Endothelial cell of umbilical vein (primary cell): ENCODE data around the gene HRH2. TPM values are rescaled to one million over a fixed set of nuclear protein-coding genes. Genes with fewer than 3 reads are reported as not detected.

Source experiments
- BruUV-seq: library from RNA; stranded (reverse); fragments of 400-500 nt; replicated peaks from 2 replicates; lab custom pipeline; 2021; lab: Mats Ljungman, UMichigan
- CTCF ChIA-PET: fragments of 300-600, 350-600 bp; sonication (Branson Sonifier 250); formaldehyde crosslinking; loops from one replicate; lab custom pipeline; 2021; ENCODE audit warnings: antibody characterized with exemption, inconsistent platforms; lab: Charles Lee
- POLR2A ChIA-PET: fragments of 300-600, 350-600 bp; sonication (Branson Sonifier 250); formaldehyde crosslinking; loops from one replicate; lab custom pipeline; 2021; ENCODE audit warnings: antibody characterized with exemption, inconsistent platforms; lab: Charles Lee
- DNase-seq: peaks from one replicate; pipeline ENCODE4 v3.0.0-alpha.2; 2011; ENCODE audit warnings: low read depth, low spot score
- FAIRE-seq: peaks from 2 replicates; lab custom pipeline; 2011; peaks lifted over from hg19 to GRCh38; lab: Jason Lieb, UNC
- H2AFZ ChIP-seq: 2 replicates; pipeline ENCODE4 v1.6.0; 2012; ENCODE audit warnings: low read depth, low read length, control low read depth, inconsistent platforms
- H3K27ac ChIP-seq: 2 replicates; pipeline ENCODE4 v1.5.1; 2011; ENCODE audit warnings: low read depth, mild to moderate bottlenecking, control low read depth, low read length, moderate library complexity; ENCODE audit not compliant: insufficient read depth
- H3K27me3 ChIP-seq, 2 experiments: 2 replicates each; pipeline versions ENCODE4 v1.6.0 to v1.6.1; 2011; ENCODE audit warnings: low read length in 2 of 2, mixed read lengths in 1 of 2; ENCODE audit not compliant: control insufficient read depth in 2 of 2, insufficient read depth in 2 of 2
- H3K36me3 ChIP-seq, 2 experiments: 2 replicates in 1 of 2; 3 replicates in 1 of 2; pipeline ENCODE4 v1.5.1; 2011; ENCODE audit warnings: low read length in 2 of 2, mild to moderate bottlenecking in 1 of 2, moderate library complexity in 1 of 2; ENCODE audit not compliant: control insufficient read depth in 2 of 2, insufficient read depth in 2 of 2; ENCODE audit errors: extremely low read depth in 1 of 2
- H3K4me1 ChIP-seq: 3 replicates; pipeline ENCODE4 v1.5.1; 2011; ENCODE audit warnings: mild to moderate bottlenecking, low read length; ENCODE audit not compliant: control insufficient read depth, insufficient read depth; ENCODE audit errors: extremely low read depth
- H3K4me2 ChIP-seq: 2 replicates; pipeline ENCODE4 v1.6.1; 2011; ENCODE audit warnings: low read length, control low read depth, mixed read lengths; ENCODE audit not compliant: insufficient read depth
- H3K4me3 ChIP-seq, 3 experiments: fragments of 200-600 bp in 1 of 3; sonication (generic), shearing (Covaris generic) in 1 of 3; replicated peaks in 1 of 3; 2 replicates each; pipeline ENCODE4 v1.5.1; 2011 to 2016; ENCODE audit warnings: control low read depth in 3 of 3, low read length in 3 of 3, mild to moderate bottlenecking in 2 of 3, inconsistent platforms in 1 of 3, low read depth in 1 of 3, moderate library complexity in 1 of 3; ENCODE audit not compliant: insufficient read depth in 1 of 3
- H3K79me2 ChIP-seq: 2 replicates; pipeline ENCODE4 v1.6.0; 2012; ENCODE audit warnings: low read length, inconsistent platforms; ENCODE audit not compliant: control insufficient read depth, insufficient read depth
- H3K9ac ChIP-seq: replicated peaks from 2 replicates; pipeline ENCODE3; 2011; ENCODE audit warnings: low read length, control low read depth; ENCODE audit not compliant: insufficient read depth; ENCODE audit errors: extremely low read depth
- H3K9me1 ChIP-seq: replicated peaks from 3 replicates; pipeline ENCODE4 v1.6.0; 2011; ENCODE audit warnings: mild to moderate bottlenecking, low read length; ENCODE audit not compliant: control insufficient read depth, insufficient read depth; ENCODE audit errors: extremely low read depth
- H3K9me3 ChIP-seq: replicated peaks from 2 replicates; pipeline ENCODE4 v1.5.1; 2012; ENCODE audit warnings: low read length, inconsistent platforms; ENCODE audit not compliant: control insufficient read depth, insufficient read depth
- H4K20me1 ChIP-seq: replicated peaks from 2 replicates; pipeline ENCODE3; 2011; ENCODE audit warnings: mild to moderate bottlenecking, low read length; ENCODE audit not compliant: control insufficient read depth, insufficient read depth; ENCODE audit errors: extremely low read depth
- EZH2 ChIP-seq: IDR thresholded peaks from 2 replicates; pipeline ENCODE4 v1.6.1; 2012; ENCODE audit warnings: borderline replicate concordance, low read depth, mild to moderate bottlenecking, moderate library complexity, low read length, inconsistent platforms; ENCODE audit not compliant: severe bottlenecking
- FOS ChIP-seq: IDR thresholded peaks from 2 replicates; pipeline ENCODE4 v1.6.1; 2011; ENCODE audit warnings: mild to moderate bottlenecking, low read length, moderate library complexity, borderline replicate concordance; ENCODE audit not compliant: insufficient read depth
- GATA2 ChIP-seq: IDR thresholded peaks from 2 replicates; pipeline ENCODE4 v1.7.0; 2011; ENCODE audit warnings: low read depth, mild to moderate bottlenecking, moderate library complexity, mixed read lengths, low read length; ENCODE audit not compliant: insufficient read length, insufficient read depth
- JUN ChIP-seq: IDR thresholded peaks from 2 replicates; pipeline ENCODE4 v1.6.1; 2011; ENCODE audit warnings: borderline replicate concordance, low read depth; ENCODE audit not compliant: insufficient read length, insufficient read depth
- MYC ChIP-seq: IDR thresholded peaks from one replicate; pipeline ENCODE4 v1.6.1; 2011; ENCODE audit warnings: mild to moderate bottlenecking, low read depth, low read length
- POLR2A ChIP-seq: IDR thresholded peaks from 2 replicates; pipeline ENCODE4 v1.6.1; 2012; ENCODE audit warnings: low read depth, mild to moderate bottlenecking, control low read depth, low read length
- POLR2AphosphoS5 ChIP-seq: IDR thresholded peaks from 2 replicates; pipeline ENCODE4 v1.6.1; 2012; ENCODE audit warnings: low read depth, mild to moderate bottlenecking, control low read depth, low read length, moderate library complexity; ENCODE audit not compliant: insufficient read depth
- dilution Hi-C: fragments of 300-500 bp; cut with MboI; formaldehyde crosslinking; loops from one replicate; pipeline ENCODE4 v1.15.0; 2019; ENCODE audit warnings: low sequenced_read_pairs; ENCODE audit not compliant: extremely low pct_ligation_motif_present
- intact Hi-C: fragments of 100-400 bp; cut with micrococcal nuclease; formaldehyde crosslinking; loops from one replicate; pipeline ENCODE4 v1.10.0; 2022
- polyA plus RNA-seq, 4 experiments: library from polyadenylated mRNA; depleted of rRNA in 3 of 4; stranded (reverse) in 3 of 4; unstranded in 1 of 4; fragments of >200 nt; gene quantifications; 2 replicates each; pipeline versions ENCODE4 v1.2.1 to v1.2.3, GENCODE V29; 2011 to 2012; ENCODE audit warnings: missing spikeins in 1 of 4
- total RNA-seq: library from RNA; stranded (reverse); gene quantifications from 2 replicates; pipeline ENCODE4 v1.2.3, GENCODE V29; 2021
- TF ChIP-seq, protein P1 (sequence below): IDR thresholded peaks from 2 replicates; pipeline ENCODE4 v1.6.1; 2011; ENCODE audit not compliant: insufficient read depth, insufficient read length
- TF ChIP-seq, protein P2 (sequence below), 2 donors: IDR thresholded peaks; 1 replicate in 1 of 2; 2 replicates in 1 of 2; pipeline ENCODE4 v1.5.1; 2011; ENCODE audit warnings: low read length in 2 of 2, mild to moderate bottlenecking in 2 of 2, moderate library complexity in 2 of 2, control low read depth in 1 of 2, inconsistent platforms in 1 of 2, low read depth in 1 of 2; ENCODE audit not compliant: insufficient read depth in 1 of 2; ENCODE audit errors: extremely low read depth in 1 of 2

Gene HRH2
- total and polyA plus RNA-seq, 2 donors (not counting 3 experiments of a cell fraction or from before 2014, with no cell fraction given) = not detected

DNA sequence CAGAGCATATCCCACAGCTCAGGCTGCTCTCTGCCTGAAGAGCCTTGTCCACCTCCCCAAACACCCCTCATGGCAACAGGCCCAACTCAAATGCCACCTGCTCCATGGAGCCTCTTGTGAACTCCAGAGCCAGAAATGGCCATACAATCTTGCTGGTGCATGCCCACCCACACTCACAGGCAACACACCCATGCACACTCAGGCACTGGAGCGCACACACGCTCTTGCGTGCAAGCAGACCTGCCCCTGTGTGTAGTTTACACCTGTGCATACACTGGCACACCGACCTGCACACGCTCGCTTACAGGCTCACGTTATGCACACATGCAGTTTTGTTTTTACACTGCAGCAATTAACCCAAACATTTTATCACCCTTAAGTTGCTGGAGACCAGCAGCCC is 40.0 kb downstream of the HRH2 start:
- no peak overlapping the region for H3K27ac ChIP-seq
- no peak overlapping the region for H3K9ac ChIP-seq
- BruUV-seq = no TSS peak
- H3K4me1 ChIP-seq = no peaks in the 10 kb centered on the region
- POLR2A ChIA-PET = no interaction called here
- DNase-seq (no peak), FAIRE-seq (no peak)
- H3K9me1 ChIP-seq = no peaks in the 10 kb centered on the region
- H4K20me1 ChIP-seq = no peaks in the 10 kb centered on the region
- H3K4me2 ChIP-seq = no peak overlapping the region
- TF ChIP-seq EZH2 = no peak
- no peak for TF ChIP-seq JUN
- no peak for TF ChIP-seq GATA2
- TF ChIP-seq, protein P1, sequence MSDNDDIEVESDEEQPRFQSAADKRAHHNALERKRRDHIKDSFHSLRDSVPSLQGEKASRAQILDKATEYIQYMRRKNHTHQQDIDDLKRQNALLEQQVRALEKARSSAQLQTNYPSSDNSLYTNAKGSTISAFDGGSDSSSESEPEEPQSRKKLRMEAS = no peak
- TF ChIP-seq, protein P2, sequence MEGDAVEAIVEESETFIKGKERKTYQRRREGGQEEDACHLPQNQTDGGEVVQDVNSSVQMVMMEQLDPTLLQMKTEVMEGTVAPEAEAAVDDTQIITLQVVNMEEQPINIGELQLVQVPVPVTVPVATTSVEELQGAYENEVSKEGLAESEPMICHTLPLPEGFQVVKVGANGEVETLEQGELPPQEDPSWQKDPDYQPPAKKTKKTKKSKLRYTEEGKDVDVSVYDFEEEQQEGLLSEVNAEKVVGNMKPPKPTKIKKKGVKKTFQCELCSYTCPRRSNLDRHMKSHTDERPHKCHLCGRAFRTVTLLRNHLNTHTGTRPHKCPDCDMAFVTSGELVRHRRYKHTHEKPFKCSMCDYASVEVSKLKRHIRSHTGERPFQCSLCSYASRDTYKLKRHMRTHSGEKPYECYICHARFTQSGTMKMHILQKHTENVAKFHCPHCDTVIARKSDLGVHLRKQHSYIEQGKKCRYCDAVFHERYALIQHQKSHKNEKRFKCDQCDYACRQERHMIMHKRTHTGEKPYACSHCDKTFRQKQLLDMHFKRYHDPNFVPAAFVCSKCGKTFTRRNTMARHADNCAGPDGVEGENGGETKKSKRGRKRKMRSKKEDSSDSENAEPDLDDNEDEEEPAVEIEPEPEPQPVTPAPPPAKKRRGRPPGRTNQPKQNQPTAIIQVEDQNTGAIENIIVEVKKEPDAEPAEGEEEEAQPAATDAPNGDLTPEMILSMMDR (IDR thresholded peaks at IDR 0.05; ENCODE audit: extremely low read depth in 1 of 2, insufficient read depth in 1 of 2, low read depth in 1 of 2, low read length in 2 of 2) = no peak
- TF ChIP-seq POLR2AphosphoS5 = no peak
- TF ChIP-seq POLR2A = no peak
- TF ChIP-seq MYC = no peak
- TF ChIP-seq FOS = no peak
- H2AFZ ChIP-seq = no peak overlapping the region
- no peak overlapping the region for H3K4me3 ChIP-seq
- no peaks in the 10 kb centered on the region for H3K79me2 ChIP-seq
- dilution Hi-C loops = no loop called here
- intact Hi-C loops = no loop called here
- H3K36me3 ChIP-seq = no peaks in the 10 kb centered on the region
- peaks cover 2% of the 10 kb centered on the region for H3K9me3 ChIP-seq
- CTCF ChIA-PET = no interaction called here
- no peaks in the 10 kb centered on the region for H3K27me3 ChIP-seq
